Measurements from ENCODE around the gene SSBP4. TPM values are rescaled to one million over a fixed set of nuclear protein-coding genes. Genes with fewer than 3 reads are reported as not detected.

The SSBP4 gene
- total RNA-seq, 6 donors from 2014 or later = 52.0 to 157 (median 84.1) TPM

- Histone ChIP-seq H3K27ac (peak overlapping the region in 2 of 4 donors; percentile 36 to 49), H3K4me1 (peaks cover 44 to 62% (median 49%) of the 10 kb centered on the region in 4 donors), H3K36me3 (peaks cover 0 to 29% (median 15%) of the 10 kb centered on the region in 4 donors), H3K4me3 (no peak overlapping the region), H3K9me3 (no peaks in the 10 kb centered on the region), H3K27me3 (no peaks in the 10 kb centered on the region)
- ATAC-seq (ENCODE audit: low FRiP score in 2 of 2) = peak; percentile 35 to 78
- DNase-seq = peak; percentile 63 to 81
- no peak for TF ChIP-seq EP300 (IDR thresholded peaks at IDR 0.05)
- TF ChIP-seq, protein P1, sequence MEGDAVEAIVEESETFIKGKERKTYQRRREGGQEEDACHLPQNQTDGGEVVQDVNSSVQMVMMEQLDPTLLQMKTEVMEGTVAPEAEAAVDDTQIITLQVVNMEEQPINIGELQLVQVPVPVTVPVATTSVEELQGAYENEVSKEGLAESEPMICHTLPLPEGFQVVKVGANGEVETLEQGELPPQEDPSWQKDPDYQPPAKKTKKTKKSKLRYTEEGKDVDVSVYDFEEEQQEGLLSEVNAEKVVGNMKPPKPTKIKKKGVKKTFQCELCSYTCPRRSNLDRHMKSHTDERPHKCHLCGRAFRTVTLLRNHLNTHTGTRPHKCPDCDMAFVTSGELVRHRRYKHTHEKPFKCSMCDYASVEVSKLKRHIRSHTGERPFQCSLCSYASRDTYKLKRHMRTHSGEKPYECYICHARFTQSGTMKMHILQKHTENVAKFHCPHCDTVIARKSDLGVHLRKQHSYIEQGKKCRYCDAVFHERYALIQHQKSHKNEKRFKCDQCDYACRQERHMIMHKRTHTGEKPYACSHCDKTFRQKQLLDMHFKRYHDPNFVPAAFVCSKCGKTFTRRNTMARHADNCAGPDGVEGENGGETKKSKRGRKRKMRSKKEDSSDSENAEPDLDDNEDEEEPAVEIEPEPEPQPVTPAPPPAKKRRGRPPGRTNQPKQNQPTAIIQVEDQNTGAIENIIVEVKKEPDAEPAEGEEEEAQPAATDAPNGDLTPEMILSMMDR (IDR thresholded peaks at IDR 0.05) = peak; percentile 80 to 86 (median 82)
- WGBS, 2 donors = 67 to 75% methylated on average over 17 to 28 of the region's 28 CpGs
Observed at GRCh38 chr19:18469069-18469846, 50.1 kb downstream of the SSBP4 start.

- Histone ChIP-seq H3K27me3 (no peaks in the 10 kb centered on the region), H3K4me1 (peaks cover 42 to 62% (median 44%) of the 10 kb centered on the region in 4 donors), H3K27ac (peak overlapping the region in 2 of 4 donors; percentile 26 to 36), H3K4me3 (no peak overlapping the region), H3K9me3 (no peaks in the 10 kb centered on the region), H3K36me3 (peaks cover 0 to 22% (median 9%) of the 10 kb centered on the region in 4 donors)
- DNase-seq = no peak
- no peak for TF ChIP-seq EP300 (IDR thresholded peaks at IDR 0.05)
- TF ChIP-seq POLR2AphosphoS5 (IDR thresholded peaks at IDR 0.05) = no peak
- no peak for TF ChIP-seq POLR2A (IDR thresholded peaks at IDR 0.05)
- TF ChIP-seq, protein P1 (IDR thresholded peaks at IDR 0.05) = no peak
- no peak for ATAC-seq (ENCODE audit: low FRiP score in 2 of 2)
- WGBS, 2 donors = 82 to 100% methylated on average over 1 to 2 of the region's 2 CpGs
Observed at GRCh38 chr19:18470787-18471186, 51.6 kb downstream of the SSBP4 start.

DNA sequence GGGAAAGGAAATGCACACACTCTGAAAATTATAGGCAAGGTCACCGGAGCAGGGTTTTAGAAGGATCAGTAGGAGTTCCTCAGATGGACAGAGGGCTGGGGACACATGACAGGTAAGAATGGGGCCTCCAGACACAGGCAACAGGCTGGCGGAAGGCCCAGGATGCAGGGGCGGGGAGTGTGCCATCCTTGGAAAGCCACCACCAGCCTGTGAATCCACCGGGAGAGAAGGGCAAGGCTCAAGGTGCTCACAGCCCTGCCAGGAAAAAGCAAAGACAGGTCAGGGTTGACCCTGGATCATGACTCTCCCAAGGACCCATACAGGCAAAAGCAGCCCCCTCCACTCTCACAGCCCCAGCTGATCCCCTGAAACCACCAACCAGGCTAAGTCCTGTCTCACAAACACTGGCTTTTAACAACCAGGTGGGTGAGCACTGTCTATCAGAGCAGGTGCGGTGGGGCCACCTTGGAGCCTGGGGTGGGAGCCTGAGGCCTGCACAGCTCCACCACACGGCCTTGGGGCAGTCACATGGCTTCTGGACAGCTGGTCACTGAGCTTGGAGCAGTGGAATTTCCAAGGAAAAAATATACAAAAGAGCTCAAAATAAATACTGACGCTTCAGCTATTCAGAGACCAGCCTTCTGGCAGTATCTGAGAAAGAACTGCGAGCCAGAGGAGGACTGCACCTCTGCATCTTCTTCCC, 54.0 kb downstream of the SSBP4 start:
- Histone ChIP-seq H3K4me1 (peaks cover 50 to 77% (median 55%) of the 10 kb centered on the region in 4 donors), H3K36me3 (peaks cover 0 to 26% (median 9%) of the 10 kb centered on the region in 4 donors), H3K4me3 (no peak overlapping the region), H3K27ac (peak overlapping the region in 3 of 4 donors; percentile 69 to 89 (median 74)), H3K9me3 (no peaks in the 10 kb centered on the region), H3K27me3 (no peaks in the 10 kb centered on the region)
- ATAC-seq (ENCODE audit: low FRiP score in 2 of 2) (no peak), DNase-seq (peak in 1 of 2 donors; percentile 36)
- WGBS, 2 donors = 75 to 83% methylated on average over 8 of the region's 8 CpGs
- no peak for TF ChIP-seq POLR2AphosphoS5 (IDR thresholded peaks at IDR 0.05)
- no peak for TF ChIP-seq POLR2A (IDR thresholded peaks at IDR 0.05)
- TF ChIP-seq, protein P1 (IDR thresholded peaks at IDR 0.05) = no peak
- no peak for TF ChIP-seq EP300 (IDR thresholded peaks at IDR 0.05)

DNA sequence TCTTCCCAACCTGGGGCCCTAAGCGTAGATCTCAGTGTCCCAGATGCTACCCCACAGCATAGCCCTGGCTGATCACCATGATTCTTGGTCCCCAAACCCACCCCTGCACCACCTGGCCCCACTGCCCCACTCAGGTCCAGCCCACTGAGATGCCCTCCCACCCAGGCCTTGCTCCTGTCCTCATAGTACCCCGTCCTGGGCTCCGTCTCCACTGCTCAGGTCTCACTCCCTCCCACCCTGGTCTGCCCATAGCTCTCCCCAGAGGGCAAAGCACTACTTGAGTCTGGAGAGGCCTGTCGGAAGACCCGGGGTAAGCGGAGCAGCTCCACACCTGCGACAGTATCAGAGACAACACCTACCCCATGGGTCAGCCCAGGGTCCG, 54.5 kb downstream of the SSBP4 start:
- 83 to 87% methylated on average over 4 to 8 of the region's 8 CpGs for WGBS, 2 donors
- no peak for TF ChIP-seq POLR2AphosphoS5 (IDR thresholded peaks at IDR 0.05)
- Histone ChIP-seq H3K27me3 (no peaks in the 10 kb centered on the region), H3K9me3 (no peaks in the 10 kb centered on the region), H3K4me3 (no peak overlapping the region), H3K4me1 (peaks cover 55 to 78% (median 61%) of the 10 kb centered on the region in 4 donors), H3K36me3 (peaks cover 0 to 26% (median 9%) of the 10 kb centered on the region in 4 donors), H3K27ac (peak overlapping the region in 3 of 4 donors; percentile 69 to 89 (median 74))
- DNase-seq = no peak
- ATAC-seq (ENCODE audit: low FRiP score in 2 of 2) = no peak

- DNase-seq (no peak), ATAC-seq (ENCODE audit: low FRiP score in 2 of 2) (no peak)
- Histone ChIP-seq H3K27ac (peak overlapping the region in 3 of 4 donors; percentile 69 to 89 (median 74)), H3K9me3 (no peaks in the 10 kb centered on the region), H3K36me3 (peaks cover 0 to 26% (median 9%) of the 10 kb centered on the region in 4 donors), H3K27me3 (no peaks in the 10 kb centered on the region), H3K4me3 (no peak overlapping the region), H3K4me1 (peaks cover 60 to 78% (median 67%) of the 10 kb centered on the region in 4 donors)
- TF ChIP-seq POLR2A (IDR thresholded peaks at IDR 0.05) (no peak), POLR2AphosphoS5 (IDR thresholded peaks at IDR 0.05) (no peak), EP300 (IDR thresholded peaks at IDR 0.05) (no peak)
- TF ChIP-seq, protein P1 (IDR thresholded peaks at IDR 0.05) = no peak
- 83 to 93% methylated on average over 3 to 10 of the region's 13 CpGs for WGBS, 2 donors
Observed at GRCh38 chr19:18474366-18474887, 55.2 kb downstream of the SSBP4 start.
